ENCODE results near the gene BSG. TPM values are rescaled to one million over a fixed set of nuclear protein-coding genes. Genes with fewer than 3 reads are reported as not detected.
A peak's percentile ranks its signal among the peaks of the same experiment; 100 is the strongest.

The BSG gene
- total RNA-seq (2011; cell fraction: chromatin; rRNA removed; ENCODE audit: low replicate concordance) = 106 and 369 TPM in 2 replicates
- 735 and 796 TPM in 2 replicates for total RNA-seq (2011; cell fraction: nucleolus; rRNA removed)
- 350 and 437 TPM in 2 replicates for total RNA-seq (2011; cell fraction: nucleoplasm; rRNA removed)
- 398 and 484 TPM in 2 replicates for total RNA-seq (2014; rRNA removed)
- total RNA-seq (2014; rRNA removed; fragmentation: Illumina TruSeq; extraction: Trizol) = 59.1 and 89.1 TPM in 2 replicates
- 211 and 220 TPM in 2 replicates for total RNA-seq (2015; rRNA removed; fragmentation: Illumina TruSeq; extraction: Trizol)
- total RNA-seq (2021) = 495 and 506 TPM in 2 replicates
- polyA plus RNA-seq (2011; rRNA removed) = 129 and 411 TPM in 2 replicates
- 277 and 455 TPM in 2 replicates for polyA plus RNA-seq (2011; cell fraction: cytosol; rRNA removed)
- 198 and 199 TPM in 2 replicates for polyA plus RNA-seq (2011; cell fraction: nucleus; rRNA removed)
- polyA plus RNA-seq (2012) = 362 and 456 TPM in 2 replicates
- polyA plus RNA-seq (2014; fragmentation: Illumina TruSeq; extraction: Trizol) = 187 and 351 TPM in 2 replicates
- 10 to 100 TPM in 1 of 2 experiments, 1 to 10 TPM in 1; 4.6 to 17.9 TPM for polyA plus RNA-seq (2014; fragmentation: Nextera tagmentation; extraction: Ambion mirVana)
- polyA plus RNA-seq (2014; rRNA removed) = 236 and 311 TPM in 2 replicates
- 61.0 and 70.9 TPM in 2 replicates for polyA minus RNA-seq (2011; rRNA and poly(A)+ RNA removed)
- 197 and 315 TPM in 2 replicates for polyA minus RNA-seq (2011; cell fraction: cytosol; rRNA and poly(A)+ RNA removed)
- polyA minus RNA-seq (2011; cell fraction: nucleus; rRNA and poly(A)+ RNA removed) = 48.1 and 72.2 TPM in 2 replicates
- percentile 87 among the genes with signal in this experiment for Bru-seq, nascent RNA
- BruChase-seq, experiment 1, labeled RNA remaining after a 2-hour chase = percentile 89 among the genes with signal in this experiment
- BruChase-seq, experiment 2, labeled RNA remaining after a 6-hour chase = percentile 91 among the genes with signal in this experiment
- long read RNA-seq, experiment 1, partial matches to known transcripts = 252 of 785 reads
- long read RNA-seq, experiment 1, other reads (novel, unspliced or antisense) = 533 of 785 reads
- long read RNA-seq, experiment 2, transcript BSG-203 (8 exons, 1,616 nt) = major isoform, 183 of 508 reads
- long read RNA-seq, experiment 2, partial matches to known transcripts = 130 of 508 reads
- long read RNA-seq, experiment 2, other reads (novel, unspliced or antisense) = 189 of 508 reads
- long read RNA-seq, experiment 3, partial matches to known transcripts = 407 of 463 reads
- long read RNA-seq, experiment 3, other reads (novel, unspliced or antisense) = 55 of 463 reads

GRCh38 chr19:572140-572742, at the start of gene BSG:
Gene BSG, plus strand, starts transcription at chr19:572596. Its CDS starts 39 bp downstream, at chr19:572635.
- intact Hi-C loops (cut with micrococcal nuclease) = no loop called here
- Histone ChIP-seq H3K9me1 (ENCODE audit: control insufficient read depth, insufficient read depth, low read length) (peaks cover 15% of the 10 kb centered on the region), H3K79me2 (ENCODE audit: control insufficient read depth, insufficient read depth, low read length) (peaks cover 52% of the 10 kb centered on the region), H3K9me3 (replicated peaks; ENCODE audit: control insufficient read depth, insufficient read depth, low read depth, low read length) (peaks cover 8% of the 10 kb centered on the region), H3K4me3 (peak within 1 kb of the TSS; percentile 99), H4K20me1 (replicated peaks; ENCODE audit: control insufficient read depth, insufficient read depth, low read length) (peaks cover 39% of the 10 kb centered on the region), H3K9ac (ENCODE audit: insufficient read depth in 1 of 2, low read depth in 2 of 2, low read length in 2 of 2) (peak within 1 kb of the TSS; percentile 89 to 99), H3K4me2 (ENCODE audit: insufficient read depth, low read length) (peak within 1 kb of the TSS; percentile 92), H2AFZ (ENCODE audit: low read depth, low read length) (peak within 1 kb of the TSS; percentile 86), H3K27ac (ENCODE audit: extremely low read depth, low read depth, low read length) (peak within 1 kb of the TSS; percentile 94), H3K4me1 (replicated peaks in 1 of 2; ENCODE audit: control insufficient read depth in 2 of 2, insufficient read depth in 2 of 2, low read length in 2 of 2) (peaks cover 28 to 70% of the 10 kb centered on the region in 2 experiments), H3K27me3 (ENCODE audit: control insufficient read depth in 2 of 2, insufficient read depth in 2 of 2, low read length in 2 of 2) (no peaks in the 10 kb centered on the region), H3K36me3 (ENCODE audit: control insufficient read depth, insufficient read depth, low read length) (peaks cover 20% of the 10 kb centered on the region; the same call in 2 of the 3 replicates)
- CTCF ChIA-PET (ENCODE audit: low intra/inter-chr PET ratio) = interaction anchor here (0.5 kb wide), 1 partner anchor 409 kb away, joined by 4 read pairs; no protein-coding TSS in a partner anchor
- DNase-seq (ENCODE audit: extremely low read depth in 1 of 4, low spot score in 3 of 4) (peak; percentile 93 to 100 (median 96)), FAIRE-seq (peak; percentile 98), ATAC-seq (peak; percentile 79)
- POLR2A ChIA-PET = interaction anchor here (0.5 to 2.2 kb wide), 7 partner anchors 12 to 229 kb away, joined by 3 to 13 read pairs (median 4); partner anchors contain the start of gene CDC34
- 3% methylated on average over 44 of the region's 79 CpGs for WGBS (ENCODE audit: insufficient coverage, low coverage, missing lambda C conversion rate)
- no TSS peak for BruUV-seq (replicated peaks)
- in situ Hi-C loops (cut with MboI) = no loop called here
- peak; percentile 82; the same call in 1 of the 2 replicates for TF ChIP-seq ILF3 (IDR thresholded peaks at IDR 0.05; ENCODE audit: borderline replicate concordance)
- TF ChIP-seq AFF1 (IDR thresholded peaks at IDR 0.05; ENCODE audit: low read depth in 1 of 2, partially characterized antibody in 2 of 2) = peak in 1 of 2 experiments; percentile 25
- TF ChIP-seq TEAD1 (CRISPR knock-in tag; IDR thresholded peaks at IDR 0.05) = peak in 1 of 2 experiments; percentile 79; a peak in 1 of 4 replicates
- no peak for TF ChIP-seq RBM39 (optimal IDR thresholded peaks at IDR 0.05; ENCODE audit: low read depth, low read length)
- TF ChIP-seq ZNF57 (CRISPR knock-in tag; IDR thresholded peaks at IDR 0.05) = no peak
